ENCODE data around the gene RGL1.

Gene RGL1

DNA sequence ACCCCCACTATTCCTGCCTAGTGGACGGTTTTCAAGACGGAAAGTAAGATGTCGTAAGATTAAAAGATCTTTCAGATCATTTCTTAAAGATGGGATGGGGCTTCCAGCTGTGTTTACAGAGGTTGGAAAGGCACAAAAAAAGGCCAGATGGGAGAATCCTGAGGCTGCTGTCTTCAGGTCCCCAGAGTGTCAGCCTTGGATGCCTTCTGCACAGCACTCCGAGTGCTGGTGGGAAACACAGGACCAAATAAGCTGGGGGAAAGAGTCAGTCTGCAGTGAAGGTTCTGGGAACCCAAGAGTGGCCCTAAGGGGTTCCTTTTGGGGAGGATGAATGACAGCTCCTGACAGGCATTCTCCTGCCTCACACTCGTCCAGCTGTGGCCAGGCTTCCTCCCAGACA lies 136.1 kb downstream of the RGL1 start:
- TF ChIP-seq, protein P1, sequence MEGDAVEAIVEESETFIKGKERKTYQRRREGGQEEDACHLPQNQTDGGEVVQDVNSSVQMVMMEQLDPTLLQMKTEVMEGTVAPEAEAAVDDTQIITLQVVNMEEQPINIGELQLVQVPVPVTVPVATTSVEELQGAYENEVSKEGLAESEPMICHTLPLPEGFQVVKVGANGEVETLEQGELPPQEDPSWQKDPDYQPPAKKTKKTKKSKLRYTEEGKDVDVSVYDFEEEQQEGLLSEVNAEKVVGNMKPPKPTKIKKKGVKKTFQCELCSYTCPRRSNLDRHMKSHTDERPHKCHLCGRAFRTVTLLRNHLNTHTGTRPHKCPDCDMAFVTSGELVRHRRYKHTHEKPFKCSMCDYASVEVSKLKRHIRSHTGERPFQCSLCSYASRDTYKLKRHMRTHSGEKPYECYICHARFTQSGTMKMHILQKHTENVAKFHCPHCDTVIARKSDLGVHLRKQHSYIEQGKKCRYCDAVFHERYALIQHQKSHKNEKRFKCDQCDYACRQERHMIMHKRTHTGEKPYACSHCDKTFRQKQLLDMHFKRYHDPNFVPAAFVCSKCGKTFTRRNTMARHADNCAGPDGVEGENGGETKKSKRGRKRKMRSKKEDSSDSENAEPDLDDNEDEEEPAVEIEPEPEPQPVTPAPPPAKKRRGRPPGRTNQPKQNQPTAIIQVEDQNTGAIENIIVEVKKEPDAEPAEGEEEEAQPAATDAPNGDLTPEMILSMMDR (IDR thresholded peaks at IDR 0.05; ENCODE audit: insufficient read depth, low read length, poor library complexity, severe bottlenecking), result no peak
- Histone ChIP-seq H3K27me3 (replicated peaks; ENCODE audit: control insufficient read depth, insufficient read depth, low read length) (peaks cover 1% of the 10 kb centered on the region), H3K36me3 (ENCODE audit: control insufficient read depth, insufficient read depth, low read length) (no peaks in the 10 kb centered on the region), H3K4me3 (replicated peaks; ENCODE audit: low read depth, low read length) (no peak overlapping the region)
- DNase-seq (ENCODE audit: extremely low read depth, insufficient read length), result no peak

DNA sequence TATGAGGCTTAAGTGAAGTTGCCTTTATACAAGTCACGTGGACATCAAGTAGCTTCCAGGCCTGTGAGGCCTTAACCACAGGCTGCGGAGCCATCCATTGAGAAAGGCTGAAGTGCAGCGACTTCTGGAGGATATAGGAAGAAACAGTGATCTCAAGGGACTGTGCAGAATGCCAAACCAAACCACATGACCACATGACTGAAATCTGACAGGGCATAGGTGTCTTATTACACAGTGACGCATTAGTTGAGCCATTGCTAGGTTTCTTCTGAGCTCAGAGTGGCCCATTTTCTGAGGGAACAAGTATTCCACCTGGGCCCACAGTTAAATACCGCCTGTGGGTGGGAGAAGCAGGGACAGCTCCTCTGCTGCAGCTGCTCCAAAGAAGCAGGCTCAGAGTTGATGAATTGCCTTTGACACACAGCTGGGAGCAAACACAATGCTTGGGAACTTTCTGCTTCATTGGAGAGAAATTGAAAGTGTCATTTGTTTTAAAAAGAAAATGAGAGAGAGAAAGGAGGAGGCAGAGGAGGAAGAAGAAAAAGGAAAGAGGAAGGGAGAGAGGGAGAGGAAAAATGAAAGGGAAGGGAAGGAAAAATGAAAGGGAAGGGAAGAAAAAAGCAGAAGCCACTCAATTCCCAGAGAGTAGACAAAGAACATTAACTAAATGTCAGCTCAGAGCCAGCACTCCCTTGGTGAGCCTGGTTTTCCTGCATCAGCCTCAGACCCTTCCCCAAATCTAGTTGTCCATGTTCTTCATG lies 138.2 kb downstream of the RGL1 start:
- no peak overlapping the region for H3K4me3 ChIP-seq (replicated peaks; ENCODE audit: low read depth, low read length)
- no peaks in the 10 kb centered on the region for H3K36me3 ChIP-seq (ENCODE audit: control insufficient read depth, insufficient read depth, low read length)
- H3K27me3 ChIP-seq (replicated peaks; ENCODE audit: control insufficient read depth, insufficient read depth, low read length), result peaks cover 1% of the 10 kb centered on the region
- TF ChIP-seq, protein P1 (IDR thresholded peaks at IDR 0.05; ENCODE audit: insufficient read depth, low read length, poor library complexity, severe bottlenecking), result no peak
- DNase-seq (ENCODE audit: extremely low read depth, insufficient read length), result no peak

DNA sequence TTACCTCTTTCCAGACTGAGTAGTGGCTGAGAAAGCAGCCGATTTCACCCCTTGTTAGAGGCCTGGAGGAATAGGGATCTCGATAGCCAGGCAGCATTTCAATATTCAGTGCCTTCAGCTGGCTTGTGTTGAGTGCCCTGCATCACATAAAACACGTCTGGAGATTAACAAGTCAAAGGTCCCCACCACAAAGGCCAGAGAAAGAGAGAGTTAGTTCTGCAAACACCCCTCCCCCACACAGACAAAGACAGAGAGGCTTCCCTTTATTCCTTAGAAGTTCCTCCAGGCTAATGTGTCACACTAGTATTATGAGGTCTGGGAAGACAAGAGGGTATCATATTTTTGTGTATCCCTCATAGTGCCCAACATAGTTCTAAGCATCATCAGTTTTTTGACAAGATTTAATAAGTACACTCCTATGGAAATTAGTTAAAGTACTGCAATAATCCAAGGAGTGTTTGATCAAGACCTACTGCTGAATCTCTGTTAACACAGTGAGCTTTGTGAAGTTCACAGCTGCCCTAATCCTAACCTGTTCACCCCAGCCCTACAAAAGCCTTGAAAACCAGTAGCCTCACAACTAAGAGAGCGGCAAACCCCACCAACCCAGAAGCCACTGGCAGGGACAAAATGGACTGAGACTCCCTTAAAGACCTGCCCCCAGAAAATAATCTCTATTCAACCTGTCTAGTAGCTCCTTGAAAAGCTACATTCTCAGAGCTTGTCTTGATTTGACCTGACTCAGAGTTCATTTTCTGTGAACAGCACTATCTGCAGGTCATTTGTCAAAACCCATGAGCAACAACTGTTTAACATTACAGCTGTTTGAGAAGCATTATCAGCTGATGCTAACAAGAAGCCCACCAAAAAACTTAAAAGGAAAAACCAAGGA lies 140.8 kb downstream of the RGL1 start:
- no peaks in the 10 kb centered on the region for H3K36me3 ChIP-seq (ENCODE audit: control insufficient read depth, insufficient read depth, low read length)
- no peak for DNase-seq (ENCODE audit: extremely low read depth, insufficient read length)
- peaks cover 1% of the 10 kb centered on the region for H3K27me3 ChIP-seq (replicated peaks; ENCODE audit: control insufficient read depth, insufficient read depth, low read length)
- H3K4me3 ChIP-seq (replicated peaks; ENCODE audit: low read depth, low read length), result no peak overlapping the region
- TF ChIP-seq, protein P1 (IDR thresholded peaks at IDR 0.05; ENCODE audit: insufficient read depth, low read length, poor library complexity, severe bottlenecking), result no peak

DNA sequence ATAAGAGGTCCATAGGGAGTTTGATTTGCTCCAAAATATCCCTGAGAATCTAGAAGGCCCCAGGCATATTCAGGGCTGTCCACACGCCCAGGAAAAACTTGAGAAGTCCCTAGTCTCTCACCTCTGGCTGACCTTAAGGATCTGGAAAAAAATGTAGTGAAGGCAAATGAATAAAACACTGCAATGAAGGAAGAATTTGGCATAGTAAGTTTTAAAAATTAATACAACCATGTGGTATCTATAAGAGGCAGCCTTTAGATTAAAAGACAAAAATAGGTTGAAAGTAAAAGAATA lies 141.3 kb downstream of the RGL1 start:
- TF ChIP-seq, protein P1 (IDR thresholded peaks at IDR 0.05; ENCODE audit: insufficient read depth, low read length, poor library complexity, severe bottlenecking), result no peak
- DNase-seq (ENCODE audit: extremely low read depth, insufficient read length), result no peak
- no peak overlapping the region for H3K4me3 ChIP-seq (replicated peaks; ENCODE audit: low read depth, low read length)
- H3K27me3 ChIP-seq (replicated peaks; ENCODE audit: control insufficient read depth, insufficient read depth, low read length), result peaks cover 1% of the 10 kb centered on the region
- no peaks in the 10 kb centered on the region for H3K36me3 ChIP-seq (ENCODE audit: control insufficient read depth, insufficient read depth, low read length)

- DNase-seq (ENCODE audit: extremely low read depth, insufficient read length), result no peak
- no peaks in the 10 kb centered on the region for H3K36me3 ChIP-seq (ENCODE audit: control insufficient read depth, insufficient read depth, low read length)
- TF ChIP-seq, protein P1 (IDR thresholded peaks at IDR 0.05; ENCODE audit: insufficient read depth, low read length, poor library complexity, severe bottlenecking), result no peak
Measured at GRCh38 chr1:183947988-183948387, 143.1 kb downstream of the RGL1 start.

More at GRCh38 chr1:183947988-183948387, 143.1 kb downstream of the RGL1 start:
- Histone ChIP-seq H3K4me3 (replicated peaks; ENCODE audit: low read depth, low read length) (no peak overlapping the region), H3K27me3 (replicated peaks; ENCODE audit: control insufficient read depth, insufficient read depth, low read length) (peaks cover 1% of the 10 kb centered on the region)

Measured in GM06990 (cell line).